GM23338 (cell line): Measurements from ENCODE around the gene PRMT7. TPM values are rescaled to one million over a fixed set of nuclear protein-coding genes. Genes with fewer than 3 reads are reported as not detected.

Source experiments
- ATAC-seq: fragments of 200-7000 bp; cut with Tn5 transposase; 3 replicates; pipeline ENCODE4 v1.9.1; 2020
- DNase-seq: peaks from one replicate; pipeline ENCODE4 v3.0.0-alpha.2; 2015; ENCODE audit warnings: low spot score
- H2AFZ ChIP-seq: fragments of 200-600 bp; sonication (generic); 2 replicates; pipeline ENCODE4 v1.8.0; 2016; ENCODE audit warnings: antibody characterized with exemption, mild to moderate bottlenecking, moderate library complexity
- H3F3A ChIP-seq: fragments of 200-600 bp; sonication (generic); replicated peaks from 2 replicates; pipeline ENCODE4 v1.8.0; 2017; ENCODE audit warnings: antibody characterized with exemption, mixed run types, low read depth
- H3K27ac ChIP-seq: fragments of 200-600 bp; sonication (generic); 2 replicates; pipeline ENCODE4 v1.6.1; 2016; ENCODE audit warnings: low read depth
- H3K27me3 ChIP-seq: fragments of 200-600 bp; sonication (generic); 2 replicates; pipeline ENCODE4 v1.8.0; 2016; ENCODE audit warnings: mild to moderate bottlenecking, mixed run types, moderate library complexity; ENCODE audit not compliant: insufficient read depth
- H3K36me3 ChIP-seq: fragments of 200-600 bp; sonication (generic); 2 replicates; pipeline ENCODE4 v1.8.0; 2016; ENCODE audit warnings: mild to moderate bottlenecking; ENCODE audit not compliant: insufficient read depth
- H3K4me1 ChIP-seq: fragments of 200-600 bp; sonication (generic); 2 replicates; pipeline ENCODE4 v1.8.0; 2016; ENCODE audit warnings: mild to moderate bottlenecking, moderate library complexity; ENCODE audit not compliant: insufficient read depth
- H3K4me2 ChIP-seq: fragments of 200-600 bp; sonication (generic); 2 replicates; pipeline ENCODE4 v1.7.1; 2017; ENCODE audit warnings: mixed run types
- H3K4me3 ChIP-seq: fragments of 200-600 bp; sonication (generic); 2 replicates; pipeline ENCODE4 v1.6.1; 2016; ENCODE audit warnings: mixed run types
- H3K79me2 ChIP-seq: fragments of 200-600 bp; sonication (generic); replicated peaks from 2 replicates; pipeline ENCODE4 v1.8.0; 2017; ENCODE audit warnings: mild to moderate bottlenecking; ENCODE audit not compliant: insufficient read depth
- H3K9me2 ChIP-seq: fragments of 200-600 bp; sonication (generic); 2 replicates; pipeline ENCODE4 v1.8.0; 2017; ENCODE audit not compliant: insufficient read depth
- H4K20me1 ChIP-seq: fragments of 200-600 bp; sonication (generic); replicated peaks from 2 replicates; pipeline ENCODE4 v1.8.0; 2017; ENCODE audit warnings: mild to moderate bottlenecking; ENCODE audit not compliant: insufficient read depth
- H3K27ac Mint-ChIP-seq: 2 replicates; pipeline ENCODE4 v1.8.0; 2020; ENCODE audit warnings: inconsistent platforms, mild to moderate bottlenecking, moderate library complexity, mixed read lengths
- H3K27me3 Mint-ChIP-seq: 3 replicates; pipeline ENCODE4 v1.8.0; 2022; ENCODE audit warnings: low read depth, mild to moderate bottlenecking, moderate library complexity, mixed read lengths, inconsistent platforms; ENCODE audit not compliant: insufficient read depth, poor library complexity
- H3K36me3 Mint-ChIP-seq: 3 replicates; pipeline ENCODE4 v1.8.0; 2021; ENCODE audit warnings: low read depth, mild to moderate bottlenecking, inconsistent platforms, moderate library complexity, mixed read lengths
- H3K4me1 Mint-ChIP-seq: 3 replicates; pipeline ENCODE4 v1.8.0; 2020; ENCODE audit warnings: mild to moderate bottlenecking, inconsistent platforms, mixed read lengths
- H3K4me3 Mint-ChIP-seq: 3 replicates; pipeline ENCODE4 v1.8.0; 2021; ENCODE audit warnings: moderate library complexity, mild to moderate bottlenecking, inconsistent platforms, mixed read lengths
- H3K9me3 Mint-ChIP-seq: 3 replicates; pipeline ENCODE4 v1.8.0; 2020; ENCODE audit warnings: moderate library complexity, mild to moderate bottlenecking, inconsistent platforms, mixed read lengths
- ETS1 ChIP-seq: IDR thresholded peaks from 2 replicates; pipeline ENCODE4 v1.6.1; 2016; ENCODE audit warnings: antibody characterized with exemption
- JUNB ChIP-seq: IDR thresholded peaks from one replicate; pipeline ENCODE4 v1.6.1; 2016; ENCODE audit warnings: antibody characterized with exemption; ENCODE audit not compliant: unreplicated experiment
- NANOG ChIP-seq: IDR thresholded peaks from 2 replicates; pipeline ENCODE4 v1.6.1; 2016; ENCODE audit warnings: antibody characterized with exemption, borderline replicate concordance
- REST ChIP-seq: IDR thresholded peaks from one replicate; pipeline ENCODE4 v1.6.1; 2018; ENCODE audit warnings: antibody characterized with exemption; ENCODE audit not compliant: unreplicated experiment
- ZNF114 ChIP-seq: fragments of 250-450 bp; sonication (Bioruptor Pico); IDR thresholded peaks from 2 replicates; pipeline ENCODE4 v1.5.0; 2020; ENCODE audit warnings: mild to moderate bottlenecking, moderate library complexity
- ZNF462 ChIP-seq: fragments of 250-450 bp; sonication (Bioruptor Pico); IDR thresholded peaks from 2 replicates; pipeline ENCODE4 v1.5.0; 2020; ENCODE audit warnings: mild to moderate bottlenecking, moderate library complexity
- polyA plus RNA-seq: library from polyadenylated mRNA; unstranded; fragments of >200 nt; fragmentation: Nextera tagmentation; extraction: Ambion mirVana; gene quantifications from 2 replicates; pipeline ENCODE4 v1.2.1, GENCODE V29; 2016
- total RNA-seq: library from RNA; depleted of rRNA; stranded (reverse); fragments of >200 nt; shearing (Covaris generic); gene quantifications from 2 replicates; pipeline ENCODE4 v1.2.3, GENCODE V29; 2014

PRMT7 gene
- total and polyA plus RNA-seq, 2 experiments from 2014 or later, result 20.2 to 65.3 TPM

- Mint-ChIP-seq H3K4me3 (no peak overlapping the region), H3K4me1 (peaks cover 6% of the 10 kb centered on the region), H3K9me3 (no peaks in the 10 kb centered on the region), H3K27ac (no peak overlapping the region), H3K36me3 (peaks cover 48% of the 10 kb centered on the region), H3K27me3 (peaks cover 3% of the 10 kb centered on the region)
- Histone ChIP-seq H3F3A (peaks cover 17% of the 10 kb centered on the region), H3K4me1 (peaks cover 10% of the 10 kb centered on the region), H3K79me2 (peaks cover 36% of the 10 kb centered on the region), H3K36me3 (peaks cover 53% of the 10 kb centered on the region), H3K27me3 (no peaks in the 10 kb centered on the region), H3K4me3 (no peak overlapping the region), H3K9me2 (no peaks in the 10 kb centered on the region), H3K27ac (no peak overlapping the region), H3K4me2 (no peak overlapping the region), H4K20me1 (peaks cover 27% of the 10 kb centered on the region), H2AFZ (no peak overlapping the region)
- ATAC-seq (no peak), DNase-seq (no peak)
- TF ChIP-seq REST (no peak), ETS1 (no peak), ZNF114 (no peak)
Measured at GRCh38 chr16:68306633-68307032, 4.2 kb upstream of the PRMT7 start.

GRCh38 chr16:68309799-68310198, 1.0 kb upstream of the PRMT7 start:
- Histone ChIP-seq H3K9me2 (no peaks in the 10 kb centered on the region), H3K27me3 (no peaks in the 10 kb centered on the region), H4K20me1 (peaks cover 17% of the 10 kb centered on the region), H3K36me3 (peaks cover 30% of the 10 kb centered on the region), H3K79me2 (peaks cover 60% of the 10 kb centered on the region), H3F3A (peaks cover 7% of the 10 kb centered on the region), H3K4me2 (peak overlapping the region; percentile 99), H3K27ac (peak overlapping the region; percentile 87), H3K4me3 (peak overlapping the region; percentile 97), H3K4me1 (peaks cover 13% of the 10 kb centered on the region), H2AFZ (no peak overlapping the region)
- peaks cover 37% of the 10 kb centered on the region for H3K36me3 Mint-ChIP-seq
- H3K4me1 Mint-ChIP-seq, result peaks cover 6% of the 10 kb centered on the region
- ATAC-seq (no peak), DNase-seq (no peak)
- peak overlapping the region; percentile 97 for H3K4me3 Mint-ChIP-seq
- peaks cover 6% of the 10 kb centered on the region for H3K27me3 Mint-ChIP-seq
- TF ChIP-seq ZNF462 (CRISPR knock-in tag) (no peak), NANOG (no peak), JUNB (no peak)
- H3K9me3 Mint-ChIP-seq, result no peaks in the 10 kb centered on the region
- H3K27ac Mint-ChIP-seq, result peak overlapping the region; percentile 98
